Erythroblast (primary cell): ENCODE results near the gene EDARADD.

Experiments used
- GATA1 ChIP-seq: IDR thresholded peaks from 2 replicates; pipeline ENCODE4 v1.6.1; 2011; ENCODE audit warnings: low read depth, mild to moderate bottlenecking, control low read depth, low read length, moderate library complexity
- POLR2A ChIP-seq: IDR thresholded peaks from 2 replicates; pipeline ENCODE4 v1.6.1; 2011; ENCODE audit warnings: mild to moderate bottlenecking, low read length

DNA sequence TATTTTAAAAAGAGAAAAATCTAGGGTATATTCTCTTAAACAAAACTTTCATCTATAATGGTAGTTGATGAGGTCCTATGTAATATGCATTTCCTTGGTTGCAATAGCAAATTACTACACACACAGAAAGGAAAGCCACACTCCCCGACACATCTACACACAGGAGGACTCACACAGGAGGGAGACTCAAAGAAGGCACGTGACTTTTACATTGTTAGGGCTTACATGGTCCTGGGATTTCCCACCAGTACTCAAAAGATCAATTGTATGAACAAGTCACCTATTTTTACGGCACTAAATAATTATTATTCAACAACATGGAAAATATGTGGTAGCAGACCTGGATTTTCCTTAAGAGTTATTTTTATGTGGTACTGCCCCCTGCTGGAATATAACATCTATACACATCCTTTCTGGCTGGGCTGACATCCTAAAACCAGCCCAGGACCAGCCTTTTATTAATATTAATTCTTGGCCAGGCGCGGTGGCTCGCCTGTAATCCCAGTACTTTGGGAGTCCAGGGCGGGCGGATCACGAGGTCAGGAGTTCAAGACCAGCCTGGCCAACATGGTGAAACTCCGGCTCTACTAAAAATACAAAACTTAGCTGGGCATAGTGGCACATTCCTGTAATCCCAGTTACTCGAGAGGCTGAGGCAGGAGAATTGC is 95.8 kb downstream of the EDARADD start:
- TF ChIP-seq POLR2A, result no peak
- no peak for TF ChIP-seq GATA1
